Measurements from ENCODE around the gene ZFAND5.

ZFAND5 gene

GRCh38 chr9:72346333-72346732 lies 18.7 kb downstream of the ZFAND5 start:
- H3K27ac ChIP-seq: no peak overlapping the region
- TF ChIP-seq CTCF (IDR thresholded peaks at IDR 0.05): no peak

GRCh38 chr9:72338631-72339030 lies 26.4 kb downstream of the ZFAND5 start:
- H3K4me3 ChIP-seq: no peak overlapping the region
- TF ChIP-seq CTCF (IDR thresholded peaks at IDR 0.05): no peak
- DNase-seq (ENCODE audit: low spot score): no peak
- no peak overlapping the region for H3K27ac ChIP-seq

More at GRCh38 chr9:72346333-72346732, 18.7 kb downstream of the ZFAND5 start:
- H3K4me3 ChIP-seq: no peak overlapping the region
- no peak for DNase-seq (ENCODE audit: low spot score)

GRCh38 chr9:72337286-72337685 lies 27.7 kb downstream of the ZFAND5 start:
- no peak for DNase-seq (ENCODE audit: low spot score)

GRCh38 chr9:72334658-72335337 lies 30.2 kb downstream of the ZFAND5 start:
- H3K27ac ChIP-seq: no peak overlapping the region
- TF ChIP-seq CTCF (IDR thresholded peaks at IDR 0.05): no peak
- DNase-seq (ENCODE audit: low spot score): no peak
- H3K4me3 ChIP-seq: no peak overlapping the region

More at GRCh38 chr9:72337286-72337685, 27.7 kb downstream of the ZFAND5 start:
- Histone ChIP-seq H3K4me3 (no peak overlapping the region), H3K27ac (no peak overlapping the region)
- no peak for TF ChIP-seq CTCF (IDR thresholded peaks at IDR 0.05)

GRCh38 chr9:72333709-72334108 lies 31.3 kb downstream of the ZFAND5 start:
- no peak for TF ChIP-seq CTCF (IDR thresholded peaks at IDR 0.05)
- no peak overlapping the region for H3K27ac ChIP-seq
- DNase-seq (ENCODE audit: low spot score): no peak
- H3K4me3 ChIP-seq: no peak overlapping the region

GRCh38 chr9:72333197-72333596 lies 31.8 kb downstream of the ZFAND5 start:
- DNase-seq (ENCODE audit: low spot score): no peak
- no peak overlapping the region for H3K4me3 ChIP-seq
- TF ChIP-seq CTCF (IDR thresholded peaks at IDR 0.05): no peak
- no peak overlapping the region for H3K27ac ChIP-seq

GRCh38 chr9:72332351-72332750 lies 32.7 kb downstream of the ZFAND5 start:
- no peak for DNase-seq (ENCODE audit: low spot score)
- no peak for TF ChIP-seq CTCF (IDR thresholded peaks at IDR 0.05)
- Histone ChIP-seq H3K4me3 (no peak overlapping the region), H3K27ac (no peak overlapping the region)

All from coronary artery (tissue), 2 donors.